ENCODE measurements around the gene FBXO28. TPM values are rescaled to one million over a fixed set of nuclear protein-coding genes. Genes with fewer than 3 reads are reported as not detected.
A peak's percentile ranks its signal among the peaks of the same experiment; 100 is the strongest.

The FBXO28 gene
- polyA plus RNA-seq, 1 of the 3 experiments (the other 2 are of a cell fraction), result 8.1 TPM

GRCh38 chr1:224124220-224124619 is 10.3 kb downstream of the FBXO28 start:
- CTCF ChIA-PET, result interaction anchor here (1.5 kb wide), 1 partner anchor 9 kb away, joined by 3 read pairs; no protein-coding TSS in a partner anchor
- DNase-seq, result no peak
- no peak overlapping the region for H3K27ac ChIP-seq (ENCODE audit: low read depth in 2 of 2, low read length in 1 of 2)
- TF ChIP-seq MEF2A (IDR thresholded peaks at IDR 0.05; ENCODE audit: borderline replicate concordance, low read depth) (no peak), MXI1 (IDR thresholded peaks at IDR 0.05; ENCODE audit: low read depth, low read length) (no peak), FOXJ3 (CRISPR knock-in tag; IDR thresholded peaks at IDR 0.05) (no peak)
- H3K9me2 ChIP-seq, result no peaks in the 10 kb centered on the region
- H3K4me3 ChIP-seq (ENCODE audit: low read depth in 2 of 2, low read length in 1 of 2), result no peak overlapping the region
- POLR2A ChIA-PET, result no interaction called here
- no peaks in the 10 kb centered on the region for H3K27me3 ChIP-seq (ENCODE audit: insufficient read depth)
- H2AFZ ChIP-seq (ENCODE audit: low read depth), result no peak overlapping the region
- H3K9me3 ChIP-seq, result no peaks in the 10 kb centered on the region
- H3K9ac ChIP-seq, result no peak overlapping the region
- H3K4me2 ChIP-seq, result no peak overlapping the region
- peaks cover 0 to 11% of the 10 kb centered on the region in 2 experiments; a peak in 1 of 4 replicates for H3K4me1 ChIP-seq (ENCODE audit: control insufficient read depth in 1 of 2, insufficient read depth in 2 of 2, low read depth in 1 of 2, low read length in 1 of 2)
- H3F3A ChIP-seq (replicated peaks; ENCODE audit: insufficient read depth), result peaks cover 18% of the 10 kb centered on the region
- peaks cover 100% of the 10 kb centered on the region for H3K79me2 ChIP-seq (ENCODE audit: insufficient read depth)
- peaks cover 7 to 11% of the 10 kb centered on the region in 2 experiments for H3K36me3 ChIP-seq (replicated peaks in 1 of 2; ENCODE audit: control insufficient read depth in 1 of 2, insufficient read depth in 2 of 2, low read length in 1 of 2)
- peaks cover 43% of the 10 kb centered on the region for H4K20me1 ChIP-seq (ENCODE audit: insufficient read depth)

DNA sequence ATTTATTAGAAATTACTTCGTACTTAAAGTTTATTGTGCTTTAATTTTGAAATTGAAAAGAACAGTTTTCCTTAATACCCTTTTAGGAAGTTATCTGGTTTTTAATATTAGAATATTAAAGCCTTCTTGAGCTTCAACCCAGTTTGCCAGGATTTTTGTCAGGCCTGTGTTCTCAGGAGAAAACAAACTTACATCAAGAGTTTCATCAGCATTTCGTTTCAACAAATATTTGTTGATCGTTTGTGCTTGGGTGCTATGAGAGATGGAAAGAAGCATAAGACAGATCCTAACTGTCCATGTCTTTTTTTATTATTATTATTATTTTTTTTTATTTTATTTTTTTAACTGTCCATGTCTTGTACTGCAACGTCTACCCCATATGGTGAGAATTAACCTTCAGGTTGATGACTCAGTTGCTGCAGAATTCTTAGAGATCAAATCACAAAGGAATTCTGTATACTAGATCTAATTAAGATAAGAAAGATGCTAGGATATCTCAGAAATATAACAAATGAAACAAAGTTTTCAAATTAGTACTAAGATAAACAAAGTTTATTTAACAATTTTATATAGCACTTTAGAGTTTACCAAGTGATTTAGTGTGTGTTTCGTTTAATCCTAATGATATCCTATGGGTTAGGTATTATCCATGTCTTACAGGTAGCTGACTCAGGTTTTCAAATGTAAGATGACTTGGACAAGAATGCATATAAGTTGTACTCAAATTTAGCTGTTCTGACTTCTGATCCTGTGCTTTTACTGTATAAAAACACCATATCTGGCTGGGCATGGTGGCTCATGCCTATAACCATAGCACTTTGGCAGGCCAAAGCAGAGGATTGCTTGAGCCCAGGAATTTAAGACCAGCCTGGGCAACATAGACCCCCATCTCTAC is 14.3 kb downstream of the FBXO28 start:
- Histone ChIP-seq H3K79me2 (ENCODE audit: insufficient read depth) (peaks cover 84% of the 10 kb centered on the region), H3K4me2 (peak overlapping the region; percentile 15; the same call in 1 of the 2 replicates), H3K9ac (no peak overlapping the region), H3F3A (replicated peaks; ENCODE audit: insufficient read depth) (peaks cover 18% of the 10 kb centered on the region), H3K4me1 (ENCODE audit: control insufficient read depth in 1 of 2, insufficient read depth in 2 of 2, low read depth in 1 of 2, low read length in 1 of 2) (peaks cover 0 to 11% of the 10 kb centered on the region in 2 experiments; a peak in 1 of 4 replicates), H3K4me3 (ENCODE audit: low read depth in 2 of 2, low read length in 1 of 2) (no peak overlapping the region), H3K27ac (ENCODE audit: low read depth in 2 of 2, low read length in 1 of 2) (peak overlapping the region; percentile 53 to 63; a peak in 3 of 4 replicates), H4K20me1 (ENCODE audit: insufficient read depth) (peaks cover 38% of the 10 kb centered on the region), H3K9me3 (peaks cover 11% of the 10 kb centered on the region), H3K36me3 (replicated peaks in 1 of 2; ENCODE audit: control insufficient read depth in 1 of 2, insufficient read depth in 2 of 2, low read length in 1 of 2) (peaks cover 26 to 34% of the 10 kb centered on the region in 2 experiments), H3K9me2 (no peaks in the 10 kb centered on the region), H2AFZ (ENCODE audit: low read depth) (no peak overlapping the region), H3K27me3 (ENCODE audit: insufficient read depth) (no peaks in the 10 kb centered on the region)
- POLR2A ChIA-PET, result no interaction called here
- CTCF ChIA-PET, result interaction anchor here (0.9 to 2.3 kb wide), 2 partner anchors 11 to 12 kb away, joined by 4 to 7 read pairs; no protein-coding TSS in a partner anchor
- no peak for DNase-seq
- TF ChIP-seq FOSL2 (IDR thresholded peaks at IDR 0.05; ENCODE audit: borderline replicate concordance, low read depth), result peak; percentile 85
- TF ChIP-seq JUND (IDR thresholded peaks at IDR 0.05), result peak; percentile 90
- TF ChIP-seq MEF2A (IDR thresholded peaks at IDR 0.05; ENCODE audit: borderline replicate concordance, low read depth), result no peak
- peak; percentile 95 for TF ChIP-seq TCF12 (IDR thresholded peaks at IDR 0.05)
- 0 out of 2 replicates have a peak, but pooled peaks have one; percentile 29 for TF ChIP-seq RXRA (IDR thresholded peaks at IDR 0.05; ENCODE audit: borderline replicate concordance, low read depth)
- TF ChIP-seq ZBTB33 (IDR thresholded peaks at IDR 0.05; ENCODE audit: borderline replicate concordance, low read depth), result no peak
- TF ChIP-seq TEAD4 (IDR thresholded peaks at IDR 0.05; ENCODE audit: borderline replicate concordance, insufficient read depth), result peak; percentile 58; the same call in 1 of the 2 replicates
- TF ChIP-seq, protein P1, sequence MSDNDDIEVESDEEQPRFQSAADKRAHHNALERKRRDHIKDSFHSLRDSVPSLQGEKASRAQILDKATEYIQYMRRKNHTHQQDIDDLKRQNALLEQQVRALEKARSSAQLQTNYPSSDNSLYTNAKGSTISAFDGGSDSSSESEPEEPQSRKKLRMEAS (IDR thresholded peaks at IDR 0.05; ENCODE audit: low read depth), result no peak
- peak in 1 of 2 experiments; percentile 67; a peak in 1 of 4 replicates for TF ChIP-seq EP300 (IDR thresholded peaks at IDR 0.05; ENCODE audit: borderline replicate concordance in 1 of 2, low read depth in 1 of 2, low read length in 1 of 2)
- TF ChIP-seq POLR2AphosphoS5 (IDR thresholded peaks at IDR 0.05; ENCODE audit: low read depth, low read length), result peak; percentile 50; the same call in 1 of the 2 replicates
- WGBS (ENCODE audit: low lambda C conversion rate), result 59% methylated on average over 5 of the region's 5 CpGs

All from SK-N-SH (cell line).